K562 (cell line): Measurements from ENCODE around the gene TNK2. TPM values are rescaled to one million over a fixed set of nuclear protein-coding genes. Genes with fewer than 3 reads are reported as not detected.

Experiments
- CREM ChIP-seq: IDR thresholded peaks from 2 replicates; pipeline ENCODE4 v1.6.1; 2014; ENCODE audit warnings: antibody characterized with exemption, low read depth
- DPF2 ChIP-seq: fragments of 450-650 bp; IDR thresholded peaks from 2 replicates; pipeline ENCODE4 v1.6.1; 2016
- E2F3 ChIP-seq: fragments of 250-450 bp; sonication (Bioruptor Pico); IDR thresholded peaks from 2 replicates; pipeline ENCODE4 v1.4.0; 2020; ENCODE audit warnings: mild to moderate bottlenecking
- GABPB1 ChIP-seq: sonication (generic); formaldehyde crosslinking; IDR thresholded peaks from 2 replicates; pipeline ENCODE4 v1.8.0; 2022; ENCODE audit warnings: mild to moderate bottlenecking, missing genetic modification reagents
- MYNN ChIP-seq, 2 experiments: sonication (generic); formaldehyde crosslinking in 1 of 2; IDR thresholded peaks; 2 replicates each; pipeline versions ENCODE4 v1.5.0 to v1.6.1; 2016 to 2020; ENCODE audit warnings: antibody characterized with exemption in 1 of 2, missing genetic modification reagents in 1 of 2
- NR3C1 ChIP-seq: sonication (generic); formaldehyde crosslinking; IDR thresholded peaks from 2 replicates; pipeline ENCODE4 v1.8.1; 2022; ENCODE audit warnings: missing genetic modification reagents
- PHB ChIP-seq: fragments of 250-450 bp; sonication (Bioruptor Pico); IDR thresholded peaks from 2 replicates; pipeline ENCODE4 v1.5.0; 2021
- RBFOX2 ChIP-seq: fragments of 200-400 bp; formaldehyde crosslinking; IDR thresholded peaks from 2 replicates; pipeline ENCODE4 v1.6.1; 2017; ENCODE audit warnings: low read depth, mild to moderate bottlenecking, low read length, moderate library complexity
- SAP30 ChIP-seq: fragments of 200-600 bp; sonication (generic); IDR thresholded peaks from 2 replicates; pipeline ENCODE4 v1.6.1; 2012; ENCODE audit warnings: borderline replicate concordance, low read depth, mild to moderate bottlenecking, moderate library complexity, low read length, control low read depth, inconsistent platforms; ENCODE audit not compliant: insufficient read depth, poor library complexity, severe bottlenecking
- SUPT5H ChIP-seq: fragments of 450-650 bp; IDR thresholded peaks from 2 replicates; pipeline ENCODE4 v1.6.1; 2016
- TEAD1 ChIP-seq, 2 experiments: fragments of 450-650 bp in 1 of 2; sonication (generic) in 1 of 2; formaldehyde crosslinking; IDR thresholded peaks; 2 replicates each; pipeline versions ENCODE4 v1.4.0 to v1.8.0; 2020 to 2022; ENCODE audit warnings: mild to moderate bottlenecking in 2 of 2, missing genetic modification reagents in 1 of 2
- TFAM ChIP-seq: fragments of 250-450 bp; sonication (Bioruptor Pico); conservative IDR thresholded peaks from 2 replicates; pipeline ENCODE4 v1.5.0; 2021; ENCODE audit warnings: mild to moderate bottlenecking, moderate library complexity
- polyA plus RNA-seq, 8 experiments: library from polyadenylated mRNA; depleted of rRNA in 4 of 8; stranded (reverse) in 5 of 8; unstranded in 3 of 8; fragments of >200 nt; fragmentation: Nextera tagmentation in 2 of 8; fragmentation: Illumina TruSeq in 1 of 8; extraction: Ambion mirVana in 2 of 8; extraction: Trizol in 1 of 8; gene quantifications; 2 replicates each; pipeline versions ENCODE4 v1.2.1 to v1.2.3, GENCODE V29; 2011 to 2014; ENCODE audit warnings: inconsistent platforms in 1 of 8, missing spikeins in 1 of 8
- total RNA-seq, 7 experiments: library from RNA; depleted of rRNA in 6 of 7; stranded (reverse); fragments of >200 nt in 6 of 7; fragmentation: Illumina TruSeq in 2 of 7; extraction: Trizol in 2 of 7; gene quantifications; 2 replicates each; pipeline versions ENCODE4 v1.2.1 to v1.2.3, GENCODE V29; 2011 to 2021; ENCODE audit warnings: low replicate concordance in 1 of 7
- TF ChIP-seq, protein P1 (sequence below): fragments of 200-800 bp; sonication (Bioruptor generic); IDR thresholded peaks from 2 replicates; pipeline ENCODE4 v1.6.1; 2017; ENCODE audit warnings: missing genetic modification characterization, missing compliant biosample characterization
- TF ChIP-seq, protein P2 (sequence below), 2 experiments: IDR thresholded peaks; 2 replicates each; pipeline ENCODE4 v1.6.1; 2011; ENCODE audit warnings: borderline replicate concordance in 1 of 2, control low read depth in 1 of 2, low read depth in 1 of 2, low read length in 1 of 2, mild to moderate bottlenecking in 1 of 2, mixed read lengths in 1 of 2, moderate library complexity in 1 of 2; ENCODE audit not compliant: insufficient read depth in 1 of 2, insufficient read length in 1 of 2, poor library complexity in 1 of 2, severe bottlenecking in 1 of 2; ENCODE audit errors: extremely low read depth in 1 of 2
- TF ChIP-seq, protein P3 (sequence below): sonication (generic); formaldehyde crosslinking; IDR thresholded peaks from 2 replicates; pipeline ENCODE4 v1.8.0; 2022; ENCODE audit warnings: missing genetic modification reagents, mild to moderate bottlenecking, moderate library complexity, borderline replicate concordance
- TF ChIP-seq, protein P4 (sequence below): fragments of 200-800 bp; sonication (Bioruptor generic); IDR thresholded peaks from 2 replicates; pipeline ENCODE4 v1.6.1; 2017; ENCODE audit warnings: missing genetic modification characterization, missing compliant biosample characterization

Gene TNK2
- total and polyA plus RNA-seq, 9 of the 15 experiments (the other 6 are each of a cell fraction or from before 2014, with no cell fraction given) = 0.03 to 33.8 (median 6.5) TPM

DNA sequence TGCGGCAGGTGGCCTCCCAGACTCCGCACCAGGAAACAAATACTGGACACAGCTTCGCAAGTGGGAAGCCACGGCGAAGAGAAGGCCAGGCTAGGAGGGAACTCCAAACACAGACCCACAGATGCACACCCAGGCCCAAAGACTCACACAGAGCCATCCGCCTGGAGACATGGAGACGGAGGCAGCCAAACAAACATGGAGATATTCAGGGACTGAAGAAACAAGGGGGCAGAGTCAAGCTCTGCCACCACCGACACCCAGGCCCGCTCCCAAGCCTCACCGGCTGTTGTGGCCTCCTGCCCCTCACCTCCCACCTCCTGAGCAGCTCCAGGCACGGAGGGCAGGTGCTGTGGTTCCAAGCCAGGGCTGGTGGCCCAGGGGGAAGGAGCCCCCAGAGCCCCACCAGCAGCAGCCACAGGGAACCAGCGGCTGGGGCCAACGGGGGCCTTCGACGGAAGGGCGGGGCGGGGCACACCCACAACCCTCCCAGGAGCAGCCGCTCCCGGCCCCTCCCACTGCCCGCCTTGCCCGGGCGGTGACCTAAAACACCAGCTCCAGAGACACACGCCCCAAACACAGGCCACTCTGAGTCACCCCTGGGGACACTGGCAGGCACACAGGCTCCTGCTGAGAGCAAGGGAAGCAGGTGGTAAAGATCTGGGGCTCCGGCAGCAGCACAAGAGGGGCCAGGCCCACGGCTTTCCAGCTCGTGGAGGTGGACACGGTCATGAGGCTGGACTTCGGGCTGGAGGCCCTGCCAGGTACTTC is 31.9 kb downstream of the TNK2 start (continued):
- TF ChIP-seq, protein P1, sequence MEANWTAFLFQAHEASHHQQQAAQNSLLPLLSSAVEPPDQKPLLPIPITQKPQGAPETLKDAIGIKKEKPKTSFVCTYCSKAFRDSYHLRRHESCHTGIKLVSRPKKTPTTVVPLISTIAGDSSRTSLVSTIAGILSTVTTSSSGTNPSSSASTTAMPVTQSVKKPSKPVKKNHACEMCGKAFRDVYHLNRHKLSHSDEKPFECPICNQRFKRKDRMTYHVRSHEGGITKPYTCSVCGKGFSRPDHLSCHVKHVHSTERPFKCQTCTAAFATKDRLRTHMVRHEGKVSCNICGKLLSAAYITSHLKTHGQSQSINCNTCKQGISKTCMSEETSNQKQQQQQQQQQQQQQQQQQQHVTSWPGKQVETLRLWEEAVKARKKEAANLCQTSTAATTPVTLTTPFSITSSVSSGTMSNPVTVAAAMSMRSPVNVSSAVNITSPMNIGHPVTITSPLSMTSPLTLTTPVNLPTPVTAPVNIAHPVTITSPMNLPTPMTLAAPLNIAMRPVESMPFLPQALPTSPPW (CRISPR knock-in tag) = peak; percentile 76
- TF ChIP-seq, protein P2, sequence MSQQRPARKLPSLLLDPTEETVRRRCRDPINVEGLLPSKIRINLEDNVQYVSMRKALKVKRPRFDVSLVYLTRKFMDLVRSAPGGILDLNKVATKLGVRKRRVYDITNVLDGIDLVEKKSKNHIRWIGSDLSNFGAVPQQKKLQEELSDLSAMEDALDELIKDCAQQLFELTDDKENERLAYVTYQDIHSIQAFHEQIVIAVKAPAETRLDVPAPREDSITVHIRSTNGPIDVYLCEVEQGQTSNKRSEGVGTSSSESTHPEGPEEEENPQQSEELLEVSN (IDR thresholded peaks at IDR 0.05; ENCODE audit: borderline replicate concordance in 1 of 2, extremely low read depth in 1 of 2, insufficient read depth in 1 of 2, insufficient read length in 1 of 2, low read depth in 1 of 2, low read length in 1 of 2, poor library complexity in 1 of 2, severe bottlenecking in 1 of 2) = peak; percentile 34 to 65
- TF ChIP-seq SAP30 (no peak), NR3C1 (no peak), E2F3 (CRISPR knock-in tag) (no peak), DPF2 (peak; percentile 74; the same call in 1 of the 2 replicates), MYNN (IDR thresholded peaks at IDR 0.05) (peak; percentile 91), MYNN (CRISPR knock-in tag; IDR thresholded peaks at IDR 0.05) (no peak), SUPT5H (no peak), PHB (CRISPR knock-in tag) (no peak), TEAD1 (CRISPR knock-in tag; IDR thresholded peaks at IDR 0.05) (0 out of 4 replicates have a peak, but pooled peaks of 1 of the 2 experiments have one; percentile 18), CREM (peak; percentile 38; the same call in 1 of the 2 replicates), GABPB1 (CRISPR knock-in tag) (no peak), RBFOX2 (peak; percentile 58), TFAM (CRISPR knock-in tag) (no peak)
- TF ChIP-seq, protein P3, sequence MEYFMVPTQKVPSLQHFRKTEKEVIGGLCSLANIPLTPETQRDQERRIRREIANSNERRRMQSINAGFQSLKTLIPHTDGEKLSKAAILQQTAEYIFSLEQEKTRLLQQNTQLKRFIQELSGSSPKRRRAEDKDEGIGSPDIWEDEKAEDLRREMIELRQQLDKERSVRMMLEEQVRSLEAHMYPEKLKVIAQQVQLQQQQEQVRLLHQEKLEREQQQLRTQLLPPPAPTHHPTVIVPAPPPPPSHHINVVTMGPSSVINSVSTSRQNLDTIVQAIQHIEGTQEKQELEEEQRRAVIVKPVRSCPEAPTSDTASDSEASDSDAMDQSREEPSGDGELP (CRISPR knock-in tag) = peak; percentile 75
- TF ChIP-seq, protein P4, sequence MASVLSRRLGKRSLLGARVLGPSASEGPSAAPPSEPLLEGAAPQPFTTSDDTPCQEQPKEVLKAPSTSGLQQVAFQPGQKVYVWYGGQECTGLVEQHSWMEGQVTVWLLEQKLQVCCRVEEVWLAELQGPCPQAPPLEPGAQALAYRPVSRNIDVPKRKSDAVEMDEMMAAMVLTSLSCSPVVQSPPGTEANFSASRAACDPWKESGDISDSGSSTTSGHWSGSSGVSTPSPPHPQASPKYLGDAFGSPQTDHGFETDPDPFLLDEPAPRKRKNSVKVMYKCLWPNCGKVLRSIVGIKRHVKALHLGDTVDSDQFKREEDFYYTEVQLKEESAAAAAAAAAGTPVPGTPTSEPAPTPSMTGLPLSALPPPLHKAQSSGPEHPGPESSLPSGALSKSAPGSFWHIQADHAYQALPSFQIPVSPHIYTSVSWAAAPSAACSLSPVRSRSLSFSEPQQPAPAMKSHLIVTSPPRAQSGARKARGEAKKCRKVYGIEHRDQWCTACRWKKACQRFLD (CRISPR knock-in tag) = no peak
